T-cell (primary cell): ENCODE measurements around the gene ERO1B. TPM values are rescaled to one million over a fixed set of nuclear protein-coding genes. Genes with fewer than 3 reads are reported as not detected.
"Not testable (repeated sequence)": the region's sequence is repeated elsewhere in the genome, so short reads cannot be mapped to it uniquely, and the experiment has no call there.

Source experiments
- ATAC-seq, 4 experiments: fragments of 200-7000 bp in 3 of 4; fragments of 150-1000 bp in 1 of 4; cut with Tn5 transposase; replicated peaks in 1 of 4; 1 replicate in 3 of 4; 2 replicates in 1 of 4; pipeline ENCODE4 v1.10.0; 2021; ENCODE audit warnings: moderate library complexity in 3 of 4, mild to moderate bottlenecking in 2 of 4, moderate number of reproducible peaks in 1 of 4
- CTCF ChIA-PET, 2 donors: fragments of 300-600 bp; sonication (Branson Sonifier 250); formaldehyde crosslinking; loops; one replicate each; lab custom pipeline; 2022; ENCODE audit warnings: antibody characterized with exemption in 2 of 2; lab: Charles Lee
- POLR2A ChIA-PET, 2 donors: fragments of 300-600 bp; sonication (Branson Sonifier 250); formaldehyde crosslinking; loops; one replicate each; lab custom pipeline; 2022; ENCODE audit warnings: antibody characterized with exemption in 2 of 2; lab: Charles Lee
- DNase-seq, 35 experiments: peaks; one replicate each; pipeline versions ENCODE4 v3.0.0 to v3.0.0-alpha.2; 2013 to 2023
- H3K27ac ChIP-seq: one replicate; pipeline ENCODE4 v1.5.1; 2013; ENCODE audit warnings: low read length
- H3K27me3 ChIP-seq, 2 experiments: replicated peaks in 1 of 2; 1 replicate in 1 of 2; 2 replicates in 1 of 2; pipeline versions ENCODE4 v1.6.1 to v1.7.0; 2013; ENCODE audit warnings: low read length in 1 of 2, mixed read lengths in 1 of 2; ENCODE audit not compliant: control insufficient read depth in 2 of 2, insufficient read depth in 2 of 2; ENCODE audit errors: extremely low read depth in 1 of 2
- H3K36me3 ChIP-seq, 2 donors: 1 replicate in 1 of 2; 2 replicates in 1 of 2; pipeline versions ENCODE4 v1.6.1 to v1.7.0; 2013; ENCODE audit warnings: low read length in 1 of 2; ENCODE audit not compliant: control insufficient read depth in 2 of 2, insufficient read depth in 1 of 2; ENCODE audit errors: extremely low read depth in 1 of 2
- H3K4me1 ChIP-seq, 2 experiments: 1 replicate in 1 of 2; 2 replicates in 1 of 2; pipeline versions ENCODE4 v1.6.1 to v1.7.0; 2013; ENCODE audit warnings: low read length in 2 of 2, mixed read lengths in 1 of 2; ENCODE audit not compliant: insufficient read depth in 2 of 2, control insufficient read depth in 1 of 2; ENCODE audit errors: extremely low read depth in 1 of 2
- H3K4me3 ChIP-seq, 2 donors: 1 replicate in 1 of 2; 2 replicates in 1 of 2; pipeline versions ENCODE4 v1.5.1 to v1.7.0; 2013; ENCODE audit warnings: mild to moderate bottlenecking in 2 of 2, low read length in 1 of 2, moderate library complexity in 1 of 2; ENCODE audit not compliant: control insufficient read depth in 1 of 2; ENCODE audit errors: extremely low read depth in 1 of 2
- H3K9me3 ChIP-seq: 2 replicates; pipeline ENCODE4 v1.7.0; 2013
- H3K27ac Mint-ChIP-seq, 2 donors: one replicate each; pipeline ENCODE4 v1.8.0; 2020 to 2021; ENCODE audit warnings: mild to moderate bottlenecking in 2 of 2, mixed read lengths in 2 of 2
- H3K27me3 Mint-ChIP-seq, 2 donors: one replicate each; pipeline ENCODE4 v1.8.0; 2021 to 2022; ENCODE audit warnings: mixed read lengths in 2 of 2
- H3K36me3 Mint-ChIP-seq: one replicate; pipeline ENCODE4 v1.8.0; 2021; ENCODE audit warnings: mixed read lengths
- H3K4me1 Mint-ChIP-seq, 3 donors: one replicate each; pipeline ENCODE4 v1.8.0; 2020 to 2022; ENCODE audit warnings: mixed read lengths in 3 of 3, mild to moderate bottlenecking in 1 of 3
- H3K4me3 Mint-ChIP-seq, 3 donors: one replicate each; pipeline ENCODE4 v1.8.0; 2020 to 2022; ENCODE audit warnings: mild to moderate bottlenecking in 3 of 3, mixed read lengths in 3 of 3, moderate library complexity in 3 of 3
- H3K9me3 Mint-ChIP-seq, 3 donors: one replicate each; pipeline ENCODE4 v1.8.0; 2020 to 2022; ENCODE audit warnings: mixed read lengths in 3 of 3
- WGBS: methylation state at CpG from one replicate; pipeline ENCODE4 v1.1.5; 2013; ENCODE audit warnings: missing lambda C conversion rate; ENCODE audit not compliant: insufficient coverage; 5-methylcytosine and 5-hydroxymethylcytosine counted together
- total RNA-seq, 35 experiments: library from RNA in 6 of 35; stranded (reverse) in 6 of 35; fragments of 120-200 nt in 1 of 35; gene quantifications; one replicate each; pipeline versions ENCODE4 v1.2.1 to v1.2.4 and lab custom pipeline; 2013 to 2026

ERO1B gene
- total RNA-seq, 5 donors from 2014 or later (not counting 1 experiment from before 2014, with no cell fraction given) = 11.3 to 15.4 (median 12.4) TPM

DNA sequence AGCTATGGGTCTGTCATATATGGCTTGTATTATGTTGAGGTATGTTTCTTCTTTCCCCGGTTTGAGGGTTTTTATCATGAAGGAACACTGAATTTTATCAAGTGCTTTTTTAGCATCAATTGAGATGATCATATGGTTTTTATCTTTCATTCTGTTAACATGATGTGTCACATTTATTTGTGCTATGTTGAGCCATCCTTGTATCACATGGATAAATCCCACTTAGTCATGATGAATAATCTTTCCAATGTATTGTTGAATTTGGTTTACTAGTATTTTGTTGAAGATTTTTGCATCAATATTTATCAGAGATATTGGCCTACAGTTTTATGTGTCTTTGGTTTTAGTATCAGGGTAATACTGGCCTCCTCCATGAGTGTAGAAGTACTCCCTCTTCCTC is 77.7 kb downstream of the ERO1B start:
- H3K4me1 ChIP-seq = no peaks in the 10 kb centered on the region
- WGBS = no CpG with 5 or more reads among the region's 1 CpG
- Mint-ChIP-seq H3K36me3 (peaks cover 86% of the 10 kb centered on the region), H3K4me3 (no peak overlapping the region), H3K27me3 (no peaks in the 10 kb centered on the region), H3K4me1 (peaks cover 0 to 5% (median 0%) of the 10 kb centered on the region in 3 donors), H3K9me3 (peaks cover 14 to 51% (median 44%) of the 10 kb centered on the region in 3 donors), H3K27ac (no peak overlapping the region)
- H3K36me3 ChIP-seq = peaks cover 2 to 31% of the 10 kb centered on the region in 2 donors
- ChIA-PET CTCF (no interaction called here), POLR2A (no interaction called here)
- no peak overlapping the region for H3K27ac ChIP-seq
- H3K27me3 ChIP-seq = no peaks in the 10 kb centered on the region
- no peak overlapping the region for H3K4me3 ChIP-seq
- DNase-seq (no peak), ATAC-seq (no peak)
- H3K9me3 ChIP-seq = peaks cover 12% of the 10 kb centered on the region

DNA sequence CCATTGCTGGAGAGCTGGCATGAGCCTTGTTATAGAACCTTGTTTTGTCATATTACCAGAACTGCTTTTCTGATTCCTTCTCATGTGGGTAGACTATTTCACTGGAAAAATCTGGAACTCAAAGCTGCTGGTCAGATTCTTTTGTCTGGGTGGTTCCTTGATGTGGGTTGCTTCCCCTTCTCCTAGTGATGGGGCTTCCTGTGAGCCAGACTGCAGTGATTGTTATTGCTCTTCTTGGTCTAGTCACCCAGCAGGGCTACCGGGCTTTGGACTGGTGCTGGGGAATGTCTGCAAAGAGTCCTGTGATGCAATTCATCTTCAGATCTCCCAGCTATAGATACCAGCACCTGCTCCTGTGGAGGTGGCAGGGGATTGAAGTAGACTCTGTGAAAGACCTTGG is 80.0 kb downstream of the ERO1B start:
- DNase-seq (no peak), ATAC-seq (no peak)
- Mint-ChIP-seq H3K36me3 (peaks cover 89% of the 10 kb centered on the region), H3K4me1 (peaks cover 0 to 5% (median 0%) of the 10 kb centered on the region in 3 donors), H3K27ac (no peak overlapping the region), H3K4me3 (no peak overlapping the region), H3K9me3 (peaks cover 19 to 70% (median 58%) of the 10 kb centered on the region in 3 donors), H3K27me3 (no peaks in the 10 kb centered on the region)
- WGBS = 100% methylated on average over 1 of the region's 1 CpG
- ChIA-PET CTCF (interaction anchor here in 1 of 2 donors (0.7 kb wide), 1 partner anchor 29 kb away, joined by 3 read pairs; no protein-coding TSS in a partner anchor), POLR2A (no interaction called here)
- peaks cover 12% of the 10 kb centered on the region for H3K9me3 ChIP-seq
- peaks cover 2 to 26% of the 10 kb centered on the region in 2 donors for H3K36me3 ChIP-seq
- H3K4me1 ChIP-seq = no peaks in the 10 kb centered on the region
- no peaks in the 10 kb centered on the region for H3K27me3 ChIP-seq
- no peak overlapping the region for H3K27ac ChIP-seq
- no peak overlapping the region for H3K4me3 ChIP-seq

GRCh38 chr1:236200925-236201324 is 80.8 kb downstream of the ERO1B start:
- Histone ChIP-seq H3K27me3 (no peaks in the 10 kb centered on the region), H3K4me3 (no peak overlapping the region), H3K9me3 (peaks cover 12% of the 10 kb centered on the region), H3K36me3 (peaks cover 2 to 22% of the 10 kb centered on the region in 2 donors), H3K27ac (no peak overlapping the region), H3K4me1 (no peaks in the 10 kb centered on the region)
- ChIA-PET POLR2A (no interaction called here), CTCF (no interaction called here)
- H3K36me3 Mint-ChIP-seq = peaks cover 86% of the 10 kb centered on the region
- H3K4me3 Mint-ChIP-seq = no peak overlapping the region
- H3K9me3 Mint-ChIP-seq = peaks cover 20 to 75% (median 62%) of the 10 kb centered on the region in 3 donors
- no peaks in the 10 kb centered on the region for H3K27me3 Mint-ChIP-seq
- ATAC-seq (no peak), DNase-seq (no peak)
- H3K4me1 Mint-ChIP-seq = peaks cover 0 to 5% (median 0%) of the 10 kb centered on the region in 3 donors
- no peak overlapping the region for H3K27ac Mint-ChIP-seq

GRCh38 chr1:236193184-236193583 is 88.6 kb downstream of the ERO1B start:
- no peak overlapping the region for H3K27ac Mint-ChIP-seq
- H3K4me3 Mint-ChIP-seq = no peak overlapping the region
- CTCF ChIA-PET = no interaction called here
- WGBS = no CpG with 5 or more reads among the region's 2 CpGs
- POLR2A ChIA-PET = no interaction called here
- no peaks in the 10 kb centered on the region for H3K27me3 Mint-ChIP-seq
- peaks cover 88% of the 10 kb centered on the region for H3K36me3 Mint-ChIP-seq
- peaks cover 37 to 65% (median 43%) of the 10 kb centered on the region in 3 donors for H3K9me3 Mint-ChIP-seq
- Histone ChIP-seq H3K36me3 (peaks cover 0 to 3% of the 10 kb centered on the region in 2 donors), H3K9me3 (no peaks in the 10 kb centered on the region), H3K27me3 (no peaks in the 10 kb centered on the region), H3K27ac (no peak overlapping the region), H3K4me3 (no peak overlapping the region), H3K4me1 (no peaks in the 10 kb centered on the region)
- no peaks in the 10 kb centered on the region for H3K4me1 Mint-ChIP-seq
- DNase-seq (no peak), ATAC-seq (no peak)

DNA sequence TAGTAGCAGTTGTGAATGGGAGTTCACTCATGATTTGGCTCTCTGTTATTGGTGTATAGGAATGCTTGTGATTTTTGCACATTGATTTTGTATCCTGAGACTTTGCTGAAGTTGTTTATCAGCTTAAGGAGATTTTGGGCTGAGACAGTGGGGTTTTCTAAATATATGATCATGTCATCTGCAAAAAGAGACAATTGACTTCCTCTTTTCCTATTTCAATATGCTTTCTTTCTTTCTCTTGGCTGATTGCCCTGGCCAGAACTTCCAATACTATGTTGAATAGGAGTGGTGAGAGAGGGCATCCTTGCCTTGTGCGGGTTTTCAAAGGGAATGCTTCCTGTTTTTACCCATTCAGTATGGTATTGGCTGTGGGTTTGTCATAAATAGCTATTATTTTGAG is 93.7 kb downstream of the ERO1B start:
- H3K27me3 Mint-ChIP-seq, ATAC-seq, H3K4me3 Mint-ChIP-seq, CTCF ChIA-PET, DNase-seq, H3K27me3 ChIP-seq, POLR2A ChIA-PET, H3K27ac ChIP-seq, H3K9me3 ChIP-seq, H3K27ac Mint-ChIP-seq, H3K4me1 Mint-ChIP-seq, H3K4me3 ChIP-seq, H3K36me3 ChIP-seq, H3K4me1 ChIP-seq: not testable (repeated sequence)
- H3K9me3 Mint-ChIP-seq = peaks cover 13 to 31% (median 21%) of the 10 kb centered on the region in 3 donors
- H3K36me3 Mint-ChIP-seq = peaks cover 82% of the 10 kb centered on the region
- WGBS = no CpG with 5 or more reads among the region's 1 CpG

DNA sequence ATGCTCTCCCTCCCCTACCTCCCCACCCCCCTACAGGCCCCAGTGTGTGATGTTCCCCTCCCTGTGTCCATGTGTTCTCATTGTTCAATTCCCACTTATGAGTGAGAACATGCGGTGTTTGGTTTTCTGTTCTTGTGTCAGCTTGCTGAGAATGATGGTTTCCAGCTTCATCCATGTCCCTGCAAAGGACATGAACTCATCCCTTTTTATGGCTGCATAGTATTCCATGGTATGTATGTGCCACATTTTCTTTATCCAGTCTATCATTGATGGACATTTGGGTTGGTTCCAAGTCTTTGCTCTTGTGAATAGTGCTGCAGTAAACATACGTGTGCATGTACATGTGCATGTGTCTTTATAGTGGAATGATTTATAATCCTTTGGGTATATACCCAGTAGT is 95.3 kb downstream of the ERO1B start:
- H3K27me3 Mint-ChIP-seq, DNase-seq, H3K4me3 ChIP-seq, H3K4me1 Mint-ChIP-seq, H3K4me3 Mint-ChIP-seq, H3K27me3 ChIP-seq, H3K27ac ChIP-seq, H3K27ac Mint-ChIP-seq, POLR2A ChIA-PET, ATAC-seq, CTCF ChIA-PET, H3K36me3 ChIP-seq, H3K4me1 ChIP-seq, H3K9me3 ChIP-seq: not testable (repeated sequence)
- H3K36me3 Mint-ChIP-seq = peaks cover 79% of the 10 kb centered on the region
- 100% methylated on average over 1 of the region's 2 CpGs for WGBS
- peaks cover 13 to 31% (median 21%) of the 10 kb centered on the region in 3 donors for H3K9me3 Mint-ChIP-seq

DNA sequence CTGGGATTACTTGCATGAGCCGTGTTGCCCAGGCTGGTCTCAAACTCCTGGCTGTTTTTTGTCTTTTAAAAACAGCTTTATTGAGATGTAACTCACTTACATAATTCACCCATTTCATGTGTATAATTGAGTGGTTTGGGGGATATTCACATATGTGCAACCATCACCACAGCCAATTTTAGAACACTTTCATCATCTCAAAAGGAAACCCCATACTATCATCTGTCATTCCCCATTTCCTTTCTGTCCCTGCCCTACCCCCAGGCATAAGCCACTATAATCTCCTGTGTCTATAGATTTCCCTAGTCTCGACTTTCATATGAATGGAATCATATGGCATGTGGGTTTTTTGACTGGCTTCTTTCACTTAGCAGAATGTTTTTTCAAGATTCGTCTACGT is 96.1 kb downstream of the ERO1B start:
- POLR2A ChIA-PET = no interaction called here
- H3K27ac ChIP-seq = no peak overlapping the region
- no peaks in the 10 kb centered on the region for H3K9me3 ChIP-seq
- no CpG with 5 or more reads among the region's 4 CpGs for WGBS
- peaks cover 0 to 6% of the 10 kb centered on the region in 2 donors for H3K36me3 ChIP-seq
- no peak for ATAC-seq
- H3K27me3 ChIP-seq = no peaks in the 10 kb centered on the region
- H3K27me3 Mint-ChIP-seq = no peaks in the 10 kb centered on the region
- H3K4me3 ChIP-seq = no peak overlapping the region
- H3K36me3 Mint-ChIP-seq = peaks cover 75% of the 10 kb centered on the region
- H3K4me3 Mint-ChIP-seq = no peak overlapping the region
- peaks cover 0 to 3% (median 0%) of the 10 kb centered on the region in 3 donors for H3K4me1 Mint-ChIP-seq
- H3K4me1 ChIP-seq = no peaks in the 10 kb centered on the region
- no peak for DNase-seq
- CTCF ChIA-PET = no interaction called here
- H3K9me3 Mint-ChIP-seq = peaks cover 11 to 27% (median 21%) of the 10 kb centered on the region in 3 donors
- no peak overlapping the region for H3K27ac Mint-ChIP-seq
